ENCODE results near the gene RGS1.

DNA sequence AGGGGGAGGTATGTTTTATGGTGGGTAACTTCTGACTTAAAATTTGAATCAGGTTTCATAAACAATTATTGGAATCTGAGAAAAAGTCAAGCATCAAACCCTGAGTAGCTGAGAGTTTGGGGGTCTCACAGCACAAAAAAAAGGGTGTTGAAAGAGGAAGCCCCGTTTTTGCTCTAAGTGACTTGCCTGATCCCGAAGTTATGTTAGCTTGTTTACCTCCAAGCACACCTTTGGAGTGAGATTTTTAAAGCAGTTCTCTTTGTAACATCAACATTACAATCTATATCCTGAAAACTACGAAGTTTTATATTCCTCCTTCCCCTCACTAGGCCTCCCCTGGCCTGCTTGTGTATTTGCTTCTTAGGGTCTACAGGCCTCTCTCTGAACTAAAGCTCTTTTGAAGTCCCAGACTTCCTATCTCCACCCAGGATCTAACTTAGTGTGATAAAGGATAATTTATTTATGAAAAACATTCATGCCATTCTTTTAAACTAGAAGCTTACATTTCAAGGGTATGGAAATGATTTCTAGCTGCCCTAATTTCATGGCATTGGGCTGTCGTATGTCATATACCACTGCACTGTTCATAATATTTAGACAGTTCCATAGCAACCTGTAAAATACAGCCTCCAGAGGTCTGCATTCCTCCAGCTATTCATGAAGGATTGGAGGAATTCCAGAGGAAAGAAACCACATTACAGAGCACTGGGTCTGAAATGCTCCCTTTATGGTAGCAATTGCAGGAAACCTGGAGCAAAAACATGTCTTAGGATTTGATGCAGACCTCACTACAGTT, 36.1 kb upstream of the RGS1 start:
- TF ChIP-seq ARNT (IDR thresholded peaks at IDR 0.05) (no peak), MTA2 (IDR thresholded peaks at IDR 0.05; ENCODE audit: low read depth) (no peak), YY1 (IDR thresholded peaks at IDR 0.05; ENCODE audit: borderline replicate concordance in 1 of 3, control insufficient read depth in 1 of 3, extremely low read depth in 1 of 3, insufficient read depth in 3 of 3, insufficient read length in 1 of 3, insufficient replicate concordance in 2 of 3, low read depth in 1 of 3, low read length in 2 of 3) (no peak), CHD4 (IDR thresholded peaks at IDR 0.05; ENCODE audit: insufficient read depth, insufficient replicate concordance, low read depth, low read length, poor library complexity, severe bottlenecking) (no peak), CREBBP (IDR thresholded peaks at IDR 0.05; ENCODE audit: low read depth, low read length) (no peak), MAFF (IDR thresholded peaks at IDR 0.05; ENCODE audit: low read length) (no peak), CTBP1 (IDR thresholded peaks at IDR 0.05; ENCODE audit: borderline replicate concordance) (no peak)
- TF ChIP-seq, protein P1, sequence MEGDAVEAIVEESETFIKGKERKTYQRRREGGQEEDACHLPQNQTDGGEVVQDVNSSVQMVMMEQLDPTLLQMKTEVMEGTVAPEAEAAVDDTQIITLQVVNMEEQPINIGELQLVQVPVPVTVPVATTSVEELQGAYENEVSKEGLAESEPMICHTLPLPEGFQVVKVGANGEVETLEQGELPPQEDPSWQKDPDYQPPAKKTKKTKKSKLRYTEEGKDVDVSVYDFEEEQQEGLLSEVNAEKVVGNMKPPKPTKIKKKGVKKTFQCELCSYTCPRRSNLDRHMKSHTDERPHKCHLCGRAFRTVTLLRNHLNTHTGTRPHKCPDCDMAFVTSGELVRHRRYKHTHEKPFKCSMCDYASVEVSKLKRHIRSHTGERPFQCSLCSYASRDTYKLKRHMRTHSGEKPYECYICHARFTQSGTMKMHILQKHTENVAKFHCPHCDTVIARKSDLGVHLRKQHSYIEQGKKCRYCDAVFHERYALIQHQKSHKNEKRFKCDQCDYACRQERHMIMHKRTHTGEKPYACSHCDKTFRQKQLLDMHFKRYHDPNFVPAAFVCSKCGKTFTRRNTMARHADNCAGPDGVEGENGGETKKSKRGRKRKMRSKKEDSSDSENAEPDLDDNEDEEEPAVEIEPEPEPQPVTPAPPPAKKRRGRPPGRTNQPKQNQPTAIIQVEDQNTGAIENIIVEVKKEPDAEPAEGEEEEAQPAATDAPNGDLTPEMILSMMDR (IDR thresholded peaks at IDR 0.05 in 2 of 3, conservative IDR thresholded peaks at IDR 0.05 in 1 of 3; ENCODE audit: insufficient read depth in 2 of 3, low read depth in 1 of 3, low read length in 3 of 3), result no peak
- TF ChIP-seq, protein P2, sequence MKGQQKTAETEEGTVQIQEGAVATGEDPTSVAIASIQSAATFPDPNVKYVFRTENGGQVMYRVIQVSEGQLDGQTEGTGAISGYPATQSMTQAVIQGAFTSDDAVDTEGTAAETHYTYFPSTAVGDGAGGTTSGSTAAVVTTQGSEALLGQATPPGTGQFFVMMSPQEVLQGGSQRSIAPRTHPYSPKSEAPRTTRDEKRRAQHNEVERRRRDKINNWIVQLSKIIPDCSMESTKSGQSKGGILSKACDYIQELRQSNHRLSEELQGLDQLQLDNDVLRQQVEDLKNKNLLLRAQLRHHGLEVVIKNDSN (CRISPR knock-in tag; IDR thresholded peaks at IDR 0.05), result no peak

All from K562 (cell line).